NOMO-1 treated with dmso at 0.1 percent for 144 hours (cell line): ENCODE results near the gene SERTM2.

Experiments
- DNase-seq: peaks from one replicate; lab custom pipeline; 2025; ENCODE audit not compliant: unreplicated experiment; lab: John Stamatoyannopoulos, UW

The SERTM2 gene

DNA sequence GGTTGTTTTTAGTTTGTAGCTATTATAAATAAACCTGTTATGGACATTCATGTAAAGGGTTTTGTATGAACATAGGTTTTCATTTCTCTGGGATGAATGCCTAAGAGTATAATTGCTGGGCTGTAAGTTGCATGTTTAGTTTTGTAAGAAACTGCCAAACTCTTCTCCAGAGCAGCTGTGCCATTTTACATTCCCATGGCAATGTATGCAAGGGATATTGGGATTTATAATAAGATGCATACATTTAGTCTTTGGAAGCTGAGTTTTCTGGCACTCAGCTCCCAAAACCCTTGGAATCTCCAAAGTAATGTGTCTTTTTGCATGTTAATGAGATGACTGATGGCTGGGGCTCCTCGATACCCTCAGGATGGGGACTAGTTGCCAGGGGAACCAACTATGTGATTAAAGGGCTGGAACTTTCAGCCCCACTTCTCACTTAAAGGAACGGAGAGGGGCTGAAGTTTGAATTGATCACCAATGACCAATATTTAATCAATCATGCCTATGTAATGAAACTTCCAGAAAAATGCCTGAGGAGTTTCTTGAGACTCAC lies 44.0 kb downstream of the SERTM2 start:
- DNase-seq, result no peak

DNA sequence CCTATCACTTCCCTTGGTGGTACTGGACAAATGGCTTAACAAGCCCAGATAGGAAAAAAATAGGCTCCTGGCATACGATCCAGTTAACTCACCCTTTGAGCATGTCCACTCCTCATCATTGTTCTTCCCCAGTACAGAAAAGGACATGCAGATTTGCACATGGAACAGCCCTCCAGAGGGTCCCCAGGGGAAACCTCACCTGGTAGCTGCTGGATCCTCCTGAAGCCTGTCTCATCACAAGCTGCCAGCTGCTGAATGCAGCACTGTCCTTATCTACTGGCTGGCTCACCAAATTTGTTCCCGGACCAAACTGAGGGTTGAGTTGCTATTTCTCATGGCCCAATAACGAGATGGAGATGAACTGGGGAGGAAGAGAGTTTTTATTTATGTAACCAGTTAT lies 49.4 kb downstream of the SERTM2 start:
- DNase-seq, result no peak

DNA sequence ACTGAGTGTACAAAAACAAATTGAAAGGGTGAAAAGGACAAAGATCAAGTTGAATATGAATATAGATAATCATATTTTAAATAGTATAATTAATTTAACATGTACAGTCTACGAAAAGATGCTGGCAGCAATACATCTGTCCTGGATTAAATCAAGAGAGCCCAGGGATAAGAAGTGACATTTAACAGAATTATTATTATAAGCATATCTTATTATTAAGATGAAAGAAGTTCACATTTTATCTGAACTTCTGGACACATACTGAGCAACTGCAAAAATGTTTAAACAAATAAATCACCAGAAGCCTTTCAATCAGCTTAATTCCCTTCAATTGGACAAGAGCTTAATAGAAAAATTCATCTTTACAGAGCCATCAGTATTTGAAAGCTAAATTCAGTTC lies 50.4 kb downstream of the SERTM2 start:
- DNase-seq, result no peak

DNA sequence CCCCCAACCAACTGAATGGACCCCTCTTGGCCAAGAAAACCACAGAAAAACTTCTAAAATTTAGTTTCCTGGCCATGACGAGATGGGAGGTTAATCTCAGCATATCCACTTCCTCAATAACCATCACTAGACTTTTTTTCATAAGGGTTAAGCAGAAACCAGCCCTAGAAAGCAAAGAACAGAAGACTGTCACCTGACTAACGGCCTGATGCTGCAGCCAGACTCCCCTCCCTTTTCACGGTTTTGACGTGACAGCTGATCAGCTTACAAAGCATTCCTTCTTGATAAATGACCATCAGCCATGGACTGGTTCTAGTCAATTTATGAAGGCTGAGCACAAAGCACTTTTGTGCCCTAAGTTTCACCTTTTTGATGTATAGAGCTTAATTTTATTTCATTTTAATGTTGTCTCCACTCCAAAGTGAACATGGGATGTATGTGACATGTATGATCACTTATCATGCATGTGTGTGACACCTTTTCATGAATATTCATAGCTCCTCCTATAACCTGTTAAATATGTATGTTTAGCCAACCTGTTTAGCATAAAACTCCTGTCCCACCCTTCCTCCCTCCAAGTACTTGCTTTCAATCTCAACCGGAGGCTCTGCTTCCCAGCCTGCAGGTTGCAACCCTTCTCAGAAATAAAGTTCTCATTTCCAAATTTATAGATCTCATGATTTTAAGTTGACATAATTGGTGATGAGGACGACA lies 56.3 kb downstream of the SERTM2 start:
- no peak for DNase-seq

DNA sequence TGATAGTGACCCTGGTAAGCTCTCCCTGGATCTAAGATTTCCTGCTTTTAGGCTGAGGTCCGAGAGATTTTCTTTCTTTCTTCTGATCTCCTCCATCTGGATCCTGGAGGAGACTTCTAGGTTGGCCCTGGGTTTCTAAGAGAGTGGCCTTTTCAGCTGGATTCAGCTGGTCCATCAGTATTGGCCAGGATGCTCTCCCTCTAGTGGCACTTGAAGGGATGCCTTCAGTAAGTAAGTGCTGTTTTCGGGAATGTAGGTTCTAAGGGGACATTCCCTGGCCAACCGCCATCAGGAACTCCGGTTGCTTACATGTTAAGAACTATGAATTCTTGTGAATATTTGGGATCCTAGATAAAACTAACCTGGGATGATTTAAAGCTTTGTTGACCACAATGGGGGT lies 56.9 kb downstream of the SERTM2 start:
- DNase-seq, result no peak

DNA sequence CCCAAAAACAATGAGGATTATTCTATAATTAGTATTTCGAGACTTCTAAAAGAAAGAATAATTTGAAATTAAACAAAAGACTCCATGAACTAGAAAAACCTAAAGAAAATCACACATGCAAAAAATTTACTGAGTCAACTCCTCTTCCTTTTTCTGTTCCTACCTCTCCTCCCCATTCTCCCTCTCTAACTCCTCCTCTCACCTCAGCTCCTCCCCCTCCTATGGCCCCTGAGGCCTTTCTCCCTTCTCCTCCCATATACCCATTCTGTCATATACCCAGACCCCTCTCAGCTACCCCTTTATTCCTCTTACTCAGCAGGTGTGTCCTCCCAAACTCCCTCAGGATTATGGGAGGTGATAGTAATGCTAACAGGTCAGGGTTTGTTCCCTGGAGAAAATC lies 57.4 kb downstream of the SERTM2 start:
- no peak for DNase-seq
